Gastroesophageal sphincter (tissue), 4 donors: ENCODE data around the gene KRTAP10-6. TPM values are rescaled to one million over a fixed set of nuclear protein-coding genes. Genes with fewer than 3 reads are reported as not detected.

ENCODE experiments used
- ATAC-seq: fragments of 150-250 bp; one replicate; pipeline ENCODE4 v1.9.1; 2016; ENCODE audit warnings: mild to moderate bottlenecking, moderate library complexity
- H3K27ac ChIP-seq, 4 donors: fragments of 200-600 bp; sonication (generic) in 3 of 4; 1 replicate in 3 of 4; 2 replicates in 1 of 4; pipeline ENCODE4 v1.5.1; 2016 to 2019
- H3K27me3 ChIP-seq: fragments of 200-600 bp; sonication (generic); one replicate; pipeline ENCODE4 v1.5.1; 2019
- H3K36me3 ChIP-seq, 2 donors: fragments of 200-600 bp; sonication (generic); one replicate each; pipeline ENCODE4 v1.5.1; 2019; ENCODE audit warnings: control low read depth in 1 of 2
- H3K4me1 ChIP-seq, 3 donors: fragments of 200-600 bp; sonication (generic); 1 replicate in 2 of 3; 2 replicates in 1 of 3; pipeline ENCODE4 v1.5.1; 2016 to 2019; ENCODE audit warnings: control low read depth in 2 of 3
- H3K4me3 ChIP-seq, 2 donors: fragments of 200-600 bp; sonication (generic); one replicate each; pipeline ENCODE4 v1.5.1; 2019; ENCODE audit warnings: mild to moderate bottlenecking in 1 of 2, moderate library complexity in 1 of 2
- H3K9me3 ChIP-seq, 3 donors: fragments of 200-600 bp; sonication (generic); one replicate each; pipeline ENCODE4 v1.5.1; 2017 to 2019; ENCODE audit warnings: control low read depth in 2 of 3
- CTCF ChIP-seq, 4 experiments: fragments of 200-600 bp in 2 of 4; fragments of 450-650 bp in 2 of 4; sonication (generic) in 1 of 4; IDR thresholded peaks; one replicate each; pipeline ENCODE4 v1.5.1; 2017 to 2019; ENCODE audit warnings: antibody characterized with exemption in 4 of 4, mild to moderate bottlenecking in 2 of 4, moderate library complexity in 2 of 4
- EP300 ChIP-seq: sonication (generic); formaldehyde crosslinking; IDR thresholded peaks from one replicate; pipeline ENCODE4 v1.6.1; 2017; ENCODE audit warnings: antibody characterized with exemption, mild to moderate bottlenecking
- POLR2A ChIP-seq, 2 donors: fragments of 450-650 bp; IDR thresholded peaks; one replicate each; pipeline ENCODE4 v1.6.1; 2017; ENCODE audit warnings: antibody characterized with exemption in 2 of 2, mild to moderate bottlenecking in 2 of 2, moderate library complexity in 1 of 2
- POLR2AphosphoS5 ChIP-seq: sonication (generic); formaldehyde crosslinking; IDR thresholded peaks from one replicate; pipeline ENCODE4 v1.6.1; 2017; ENCODE audit warnings: antibody characterized with exemption
- WGBS, 2 donors: methylation state at CpG; one replicate each; pipeline ENCODE4 v1.1.5; 2018; ENCODE audit warnings: low coverage in 1 of 2; 5-methylcytosine and 5-hydroxymethylcytosine counted together
- total RNA-seq, 4 donors: library from RNA; depleted of rRNA; stranded (reverse); fragments of >200 nt; gene quantifications; one replicate each; pipeline ENCODE4 v1.1.0, GENCODE V29; 2016

KRTAP10-6 gene
- total RNA-seq, 4 donors from 2014 or later, result not detected

- 40 to 55% methylated on average over 1 to 4 of the region's 7 CpGs for WGBS, 2 donors
- ATAC-seq, result no peak
- peaks cover 0 to 58% (median 0%) of the 10 kb centered on the region in 3 donors for H3K9me3 ChIP-seq
Observed at GRCh38 chr21:44626673-44627143, 34.4 kb upstream of the KRTAP10-6 start, which contains the start of gene KRTAP10-9. KRTAP10-9 (plus strand) TSS chr21:44627093; CDS start chr21:44627172, 79 bp downstream.

GRCh38 chr21:44626262-44626661 is 34.0 kb upstream of the KRTAP10-6 start:
- H3K36me3 ChIP-seq, result no peaks in the 10 kb centered on the region
- no peak for TF ChIP-seq CTCF (IDR thresholded peaks at IDR 0.05)
- TF ChIP-seq POLR2A (IDR thresholded peaks at IDR 0.05), result no peak
- no peak for TF ChIP-seq POLR2AphosphoS5
- TF ChIP-seq EP300, result no peak
- WGBS, 2 donors, result 70 to 80% methylated on average over 1 to 7 of the region's 10 CpGs
- peaks cover 0 to 54% (median 0%) of the 10 kb centered on the region in 3 donors for H3K9me3 ChIP-seq
- H3K4me1 ChIP-seq, result no peaks in the 10 kb centered on the region
- no peak overlapping the region for H3K4me3 ChIP-seq
- peaks cover 39% of the 10 kb centered on the region for H3K27me3 ChIP-seq
- no peak overlapping the region for H3K27ac ChIP-seq
- no peak for ATAC-seq

More at GRCh38 chr21:44626673-44627143, 34.4 kb upstream of the KRTAP10-6 start, which contains the start of gene KRTAP10-9:
- no peaks in the 10 kb centered on the region for H3K4me1 ChIP-seq
- no peaks in the 10 kb centered on the region for H3K36me3 ChIP-seq
- peaks cover 39% of the 10 kb centered on the region for H3K27me3 ChIP-seq
- TF ChIP-seq CTCF (IDR thresholded peaks at IDR 0.05) (no peak), EP300 (no peak), POLR2A (IDR thresholded peaks at IDR 0.05) (no peak), POLR2AphosphoS5 (no peak)
- H3K4me3 ChIP-seq, result no peak within 1 kb of the TSS
- no peak within 1 kb of the TSS for H3K27ac ChIP-seq

DNA sequence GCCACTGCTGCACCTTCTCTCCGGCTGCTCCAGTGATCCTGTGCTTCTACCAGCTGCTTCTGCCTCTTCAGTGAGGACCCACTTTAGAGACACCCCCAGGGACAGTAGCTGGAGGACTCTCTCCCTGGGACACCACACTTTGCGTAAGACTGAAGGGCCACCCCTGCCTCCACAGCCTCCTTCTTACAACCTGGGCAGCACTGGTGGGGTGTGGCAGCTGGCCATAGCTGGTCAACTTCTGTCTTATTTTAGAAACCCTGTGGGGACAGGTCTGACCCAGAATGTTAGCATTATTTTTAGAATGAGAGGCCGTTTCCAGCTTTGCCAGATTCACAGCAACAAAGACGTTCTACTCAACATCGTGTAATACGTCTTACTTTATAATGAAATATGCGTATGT is 33.5 kb upstream of the KRTAP10-6 start:
- Histone ChIP-seq H3K27ac (no peak overlapping the region), H3K9me3 (peaks cover 0 to 48% (median 0%) of the 10 kb centered on the region in 3 donors), H3K4me1 (no peaks in the 10 kb centered on the region), H3K4me3 (no peak overlapping the region), H3K27me3 (peaks cover 39% of the 10 kb centered on the region), H3K36me3 (no peaks in the 10 kb centered on the region)
- 70 to 79% methylated on average over 5 to 6 of the region's 7 CpGs for WGBS, 2 donors
- TF ChIP-seq CTCF (IDR thresholded peaks at IDR 0.05) (no peak), EP300 (no peak), POLR2A (IDR thresholded peaks at IDR 0.05) (no peak), POLR2AphosphoS5 (no peak)
- no peak for ATAC-seq

- no peak for ATAC-seq
- TF ChIP-seq POLR2AphosphoS5 (no peak), POLR2A (IDR thresholded peaks at IDR 0.05) (no peak), EP300 (no peak), CTCF (IDR thresholded peaks at IDR 0.05) (no peak)
- no peaks in the 10 kb centered on the region for H3K4me1 ChIP-seq
- no peak overlapping the region for H3K27ac ChIP-seq
- H3K4me3 ChIP-seq, result no peak overlapping the region
- H3K9me3 ChIP-seq, result peaks cover 0 to 46% (median 0%) of the 10 kb centered on the region in 3 donors
- peaks cover 27% of the 10 kb centered on the region for H3K27me3 ChIP-seq
- H3K36me3 ChIP-seq, result no peaks in the 10 kb centered on the region
Observed at GRCh38 chr21:44623575-44623974, 31.3 kb upstream of the KRTAP10-6 start.

DNA sequence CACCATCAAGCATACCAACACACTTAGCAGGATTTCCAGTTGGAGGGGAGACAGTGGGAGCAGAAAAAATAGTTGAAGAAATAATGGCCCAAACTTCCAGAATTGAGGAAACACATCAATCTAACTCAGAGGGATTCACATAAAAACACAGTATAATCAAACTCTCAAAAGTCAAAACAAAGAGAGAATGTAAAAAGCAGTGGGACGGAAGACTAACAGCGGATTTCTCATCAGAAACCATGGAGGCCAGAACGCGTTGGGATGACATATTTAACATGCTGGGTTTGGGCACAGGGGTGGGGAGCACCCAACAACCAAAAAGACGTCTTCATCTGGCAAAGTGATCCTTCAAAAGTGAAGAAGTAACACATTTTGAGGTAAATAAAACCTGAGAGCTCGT is 27.6 kb upstream of the KRTAP10-6 start:
- H3K4me1 ChIP-seq, result no peaks in the 10 kb centered on the region
- TF ChIP-seq POLR2AphosphoS5, result no peak
- no peak for TF ChIP-seq POLR2A (IDR thresholded peaks at IDR 0.05)
- TF ChIP-seq EP300, result no peak
- TF ChIP-seq CTCF (IDR thresholded peaks at IDR 0.05), result no peak
- H3K27me3 ChIP-seq, result peaks cover 28% of the 10 kb centered on the region
- H3K9me3 ChIP-seq, result peaks cover 0 to 43% (median 0%) of the 10 kb centered on the region in 3 donors
- no peak for ATAC-seq
- no peaks in the 10 kb centered on the region for H3K36me3 ChIP-seq
- H3K4me3 ChIP-seq, result no peak overlapping the region
- 83 to 88% methylated on average over 6 of the region's 6 CpGs for WGBS, 2 donors
- H3K27ac ChIP-seq, result no peak overlapping the region
